Rectal smooth muscle tissue (tissue), 1 donor: ENCODE measurements around the gene LRRC74B.

ENCODE experiments used
- H3K27ac ChIP-seq: one replicate; pipeline ENCODE4 v1.7.0; 2013; ENCODE audit warnings: low read depth, low read length, inconsistent platforms
- H3K27me3 ChIP-seq: one replicate; pipeline ENCODE4 v1.7.0; 2013; ENCODE audit warnings: low read length; ENCODE audit not compliant: control insufficient read depth, insufficient read depth
- H3K36me3 ChIP-seq: one replicate; pipeline ENCODE4 v1.7.0; 2013; ENCODE audit warnings: low read length; ENCODE audit not compliant: control insufficient read depth, insufficient read depth
- H3K4me1 ChIP-seq: one replicate; pipeline ENCODE4 v1.7.0; 2013; ENCODE audit warnings: low read length; ENCODE audit not compliant: control insufficient read depth, insufficient read depth
- H3K4me3 ChIP-seq: one replicate; pipeline ENCODE4 v1.7.0; 2013; ENCODE audit warnings: low read length
- H3K9ac ChIP-seq: one replicate; pipeline ENCODE4 v1.7.0; 2013; ENCODE audit warnings: low read length

Gene LRRC74B

GRCh38 chr22:21104126-21104691 lies 58.5 kb downstream of the LRRC74B start:
- no peak overlapping the region for H3K9ac ChIP-seq
- no peak overlapping the region for H3K4me3 ChIP-seq
- H3K27me3 ChIP-seq: no peaks in the 10 kb centered on the region
- no peak overlapping the region for H3K27ac ChIP-seq
- no peaks in the 10 kb centered on the region for H3K4me1 ChIP-seq
- H3K36me3 ChIP-seq: no peaks in the 10 kb centered on the region

GRCh38 chr22:21105294-21105693 lies 59.5 kb downstream of the LRRC74B start:
- H3K36me3 ChIP-seq: no peaks in the 10 kb centered on the region
- no peaks in the 10 kb centered on the region for H3K4me1 ChIP-seq
- H3K9ac ChIP-seq: no peak overlapping the region
- H3K4me3 ChIP-seq: no peak overlapping the region
- no peaks in the 10 kb centered on the region for H3K27me3 ChIP-seq
- no peak overlapping the region for H3K27ac ChIP-seq

- no peak overlapping the region for H3K4me3 ChIP-seq
Measured at GRCh38 chr22:21106000-21106399, 60.3 kb downstream of the LRRC74B start.

DNA sequence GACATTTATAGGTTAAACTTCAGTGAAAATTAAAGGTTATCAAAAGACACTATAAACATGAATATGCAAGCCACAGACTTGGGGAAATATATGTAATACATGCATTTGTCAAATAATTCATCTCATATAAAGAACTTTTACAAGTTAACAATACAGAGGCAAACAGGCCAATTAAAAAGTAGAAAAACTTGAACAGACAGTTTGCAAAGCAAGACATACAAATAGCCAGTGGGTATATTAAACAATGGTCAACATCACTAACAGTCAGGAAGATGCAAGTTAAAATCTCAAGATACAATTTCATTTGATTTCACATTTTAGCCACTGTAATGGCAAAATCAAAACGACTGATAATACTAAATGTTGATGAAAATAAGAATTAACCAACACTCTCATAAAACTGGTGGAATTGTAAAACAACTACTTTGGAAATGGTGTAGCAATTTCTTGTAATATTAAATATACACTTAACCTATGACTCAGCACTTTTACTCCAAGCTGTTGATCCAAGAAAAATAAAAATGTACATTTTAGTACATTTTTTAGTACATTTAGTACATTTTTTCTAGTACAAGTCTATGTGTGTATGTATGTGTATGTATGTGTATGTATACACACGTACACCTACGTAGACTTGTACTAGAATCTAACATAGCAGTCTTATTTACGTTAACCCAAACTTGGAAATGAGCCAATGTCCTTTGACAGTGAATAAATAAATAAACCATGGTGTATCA lies 62.8 kb downstream of the LRRC74B start:
- no peak overlapping the region for H3K4me3 ChIP-seq
- no peak overlapping the region for H3K27ac ChIP-seq
- H3K27me3 ChIP-seq: no peaks in the 10 kb centered on the region
- H3K9ac ChIP-seq: no peak overlapping the region
- H3K4me1 ChIP-seq: no peaks in the 10 kb centered on the region
- H3K36me3 ChIP-seq: no peaks in the 10 kb centered on the region

More at GRCh38 chr22:21106000-21106399, 60.3 kb downstream of the LRRC74B start:
- Histone ChIP-seq H3K9ac (no peak overlapping the region), H3K36me3 (no peaks in the 10 kb centered on the region), H3K27me3 (no peaks in the 10 kb centered on the region), H3K4me1 (no peaks in the 10 kb centered on the region), H3K27ac (no peak overlapping the region)
